Erythroblast (primary cell): ENCODE measurements around the gene NDOR1.

Source experiments
- GATA1 ChIP-seq: IDR thresholded peaks from 2 replicates; pipeline ENCODE4 v1.6.1; 2011; ENCODE audit warnings: low read depth, mild to moderate bottlenecking, control low read depth, low read length, moderate library complexity
- POLR2A ChIP-seq: IDR thresholded peaks from 2 replicates; pipeline ENCODE4 v1.6.1; 2011; ENCODE audit warnings: mild to moderate bottlenecking, low read length

DNA sequence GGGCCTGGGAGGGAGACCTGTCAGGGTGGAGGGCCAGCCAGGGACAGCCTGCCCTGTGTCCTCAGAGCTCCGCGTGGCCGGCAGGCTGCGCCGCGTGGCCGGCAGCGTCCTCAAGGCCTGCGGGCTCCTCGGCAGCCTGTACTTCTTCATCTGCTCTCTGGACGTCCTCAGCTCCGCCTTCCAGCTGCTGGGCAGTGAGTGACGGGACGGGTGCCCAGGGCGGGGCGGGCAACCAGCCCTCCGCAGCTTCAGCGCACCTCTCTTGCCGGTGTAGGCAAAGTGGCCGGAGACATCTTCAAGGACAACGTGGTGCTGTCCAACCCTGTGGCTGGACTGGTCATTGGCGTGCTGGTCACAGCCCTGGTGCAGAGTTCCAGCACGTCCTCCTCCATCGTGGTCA is 27.0 kb downstream of the NDOR1 start:
- TF ChIP-seq POLR2A (no peak), GATA1 (no peak)
